Lung (tissue), 12 donors: Measurements from ENCODE around the gene OR6M1. TPM values are rescaled to one million over a fixed set of nuclear protein-coding genes. Genes with fewer than 3 reads are reported as not detected.

Experiments
- ATAC-seq: fragments of 200-7000 bp; cut with Tn5 transposase; one replicate; pipeline ENCODE4 v1.9.1; 2020; ENCODE audit warnings: moderate number of reproducible peaks; ENCODE audit not compliant: insufficient read depth, low FRiP score
- DNase-seq, 3 donors: peaks; one replicate each; pipeline ENCODE4 v3.0.0-alpha.2; 2013 to 2017
- H3K27ac ChIP-seq, 2 donors: one replicate each; pipeline ENCODE4 v1.5.1; 2013; ENCODE audit warnings: mild to moderate bottlenecking in 2 of 2, moderate library complexity in 2 of 2, control low read depth in 1 of 2, inconsistent platforms in 1 of 2, low read depth in 1 of 2, low read length in 1 of 2
- H3K27me3 ChIP-seq, 3 donors: one replicate each; pipeline ENCODE4 v1.5.1; 2013; ENCODE audit warnings: low read length in 2 of 3; ENCODE audit not compliant: control insufficient read depth in 3 of 3, insufficient read depth in 3 of 3
- H3K36me3 ChIP-seq, 4 donors: one replicate each; pipeline ENCODE4 v1.5.1; 2013; ENCODE audit warnings: low read length in 4 of 4, mild to moderate bottlenecking in 1 of 4, moderate library complexity in 1 of 4; ENCODE audit not compliant: control insufficient read depth in 4 of 4, insufficient read depth in 4 of 4
- H3K4me1 ChIP-seq, 5 donors: one replicate each; pipeline ENCODE4 v1.5.1; 2013; ENCODE audit warnings: low read length in 5 of 5, mild to moderate bottlenecking in 2 of 5, moderate library complexity in 1 of 5; ENCODE audit not compliant: control insufficient read depth in 5 of 5, insufficient read depth in 5 of 5
- H3K4me3 ChIP-seq: one replicate; pipeline ENCODE4 v1.5.1; 2013; ENCODE audit warnings: mild to moderate bottlenecking, control low read depth, moderate library complexity
- H3K9ac ChIP-seq, 2 donors: one replicate each; pipeline ENCODE4 v1.5.1; 2013; ENCODE audit warnings: low read length in 2 of 2, control low read depth in 1 of 2; ENCODE audit not compliant: insufficient read depth in 1 of 2
- H3K9me3 ChIP-seq, 4 donors: one replicate each; pipeline ENCODE4 v1.5.1; 2013; ENCODE audit warnings: low read length in 3 of 4, mild to moderate bottlenecking in 1 of 4, moderate library complexity in 1 of 4; ENCODE audit not compliant: control insufficient read depth in 4 of 4, insufficient read depth in 3 of 4
- CTCF ChIP-seq: IDR thresholded peaks from 2 replicates; pipeline ENCODE4 v1.5.1; 2012; ENCODE audit warnings: mild to moderate bottlenecking; ENCODE audit errors: control extremely low read depth, extremely low read depth
- WGBS, 2 donors: extraction: QIAGEN DNeasy Blood & Tissue Kit; methylation state at CpG; one replicate each; pipeline ENCODE4 v1.1.7; 2013; 5-methylcytosine and 5-hydroxymethylcytosine counted together
- polyA plus RNA-seq, 2 donors: library from polyadenylated mRNA; stranded (reverse); fragments of 200-250 nt; gene quantifications; one replicate each; pipeline ENCODE4 v1.2.1, GENCODE V29; 2013
- total RNA-seq, 2 donors: library from RNA; depleted of rRNA in 1 of 2; stranded (reverse); fragments of >200 nt in 1 of 2; gene quantifications; one replicate each; pipeline ENCODE4 v1.2.1, GENCODE V29; 2014 to 2021
- donor health status: control.
- donor health status: control.
- donor health status: Bipolar disorder and iron deficiency.
- donor health status: healthy.
- donor health status: DM: yes; HTN: yes; CAD: no.

OR6M1 gene
- total and polyA plus RNA-seq, 4 donors, result not detected

DNA sequence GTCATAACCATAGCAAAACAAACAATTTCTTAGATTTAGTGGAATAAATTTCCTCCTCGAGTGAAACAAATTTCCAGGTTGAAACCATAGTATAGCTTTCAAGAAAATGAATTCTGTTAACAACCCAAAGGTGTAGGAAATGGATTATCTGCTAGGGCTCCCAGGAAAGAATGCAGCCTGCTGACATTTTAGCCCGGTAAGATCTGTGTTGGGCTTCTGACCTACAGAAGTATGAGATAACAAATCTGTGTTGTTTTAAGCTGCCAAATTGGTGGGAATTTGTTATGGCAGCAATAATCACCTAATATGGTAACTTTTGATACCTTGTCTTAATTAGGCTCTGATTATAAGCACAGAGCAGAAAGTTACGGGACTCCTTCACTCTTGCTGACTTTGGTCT lies 32.0 kb upstream of the OR6M1 start:
- Histone ChIP-seq H3K36me3 (no peaks in the 10 kb centered on the region), H3K27ac (no peak overlapping the region), H3K27me3 (no peaks in the 10 kb centered on the region), H3K9ac (no peak overlapping the region), H3K9me3 (no peaks in the 10 kb centered on the region), H3K4me1 (no peaks in the 10 kb centered on the region), H3K4me3 (no peak overlapping the region)
- 48 to 62% methylated on average over 3 of the region's 3 CpGs for WGBS, 2 donors
- no peak for TF ChIP-seq CTCF
- ATAC-seq, result no peak
- DNase-seq, result no peak

DNA sequence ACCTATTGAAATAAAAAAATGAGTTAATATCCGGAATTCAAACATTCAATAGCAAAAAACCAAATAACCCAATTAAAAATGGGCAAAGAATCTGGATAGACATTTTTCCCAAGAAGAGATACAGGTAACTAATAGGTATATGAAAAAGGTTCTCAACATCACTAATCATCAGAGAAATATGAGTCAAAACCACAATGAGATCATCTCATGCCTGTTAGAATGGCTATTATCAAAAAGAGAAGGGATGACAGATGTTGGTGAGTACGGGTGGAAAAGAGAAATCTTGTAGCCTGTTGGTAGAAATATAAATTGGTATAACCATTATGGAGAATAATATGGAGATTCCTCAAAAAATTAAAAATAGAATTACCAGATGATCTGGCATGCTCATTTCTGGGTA lies 26.9 kb upstream of the OR6M1 start:
- Histone ChIP-seq H3K4me3 (no peak overlapping the region), H3K36me3 (no peaks in the 10 kb centered on the region), H3K9ac (no peak overlapping the region), H3K4me1 (no peaks in the 10 kb centered on the region), H3K9me3 (no peaks in the 10 kb centered on the region), H3K27ac (no peak overlapping the region), H3K27me3 (no peaks in the 10 kb centered on the region)
- TF ChIP-seq CTCF, result no peak
- ATAC-seq, result no peak
- no peak for DNase-seq
- 83 to 92% methylated on average over 2 of the region's 2 CpGs for WGBS, 2 donors

DNA sequence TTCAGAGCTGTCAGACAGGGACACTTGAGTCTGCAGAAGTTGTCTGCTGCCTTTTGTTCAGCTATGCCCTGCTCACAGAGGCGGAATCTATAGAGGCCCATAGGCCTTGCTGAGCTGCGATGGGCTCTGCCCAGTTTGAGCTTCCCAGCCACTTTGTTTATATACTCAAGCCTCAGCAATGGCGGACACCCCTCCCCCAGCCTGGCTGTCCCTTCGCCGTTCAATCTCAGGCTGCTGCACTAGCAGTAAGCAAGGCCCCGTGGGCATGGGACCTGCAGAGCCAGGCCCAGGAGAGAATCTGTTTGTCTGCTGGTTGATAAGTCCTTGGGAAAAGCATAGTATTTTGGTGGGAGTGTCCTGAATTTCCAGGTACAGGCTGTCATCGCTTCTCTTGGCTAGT lies 23.6 kb upstream of the OR6M1 start:
- Histone ChIP-seq H3K9me3 (no peaks in the 10 kb centered on the region), H3K27me3 (no peaks in the 10 kb centered on the region), H3K27ac (no peak overlapping the region), H3K4me3 (no peak overlapping the region), H3K36me3 (no peaks in the 10 kb centered on the region), H3K9ac (no peak overlapping the region), H3K4me1 (no peaks in the 10 kb centered on the region)
- no peak for TF ChIP-seq CTCF
- ATAC-seq (no peak), DNase-seq (no peak)
- WGBS, 2 donors, result 88 to 89% methylated on average over 7 of the region's 7 CpGs

GRCh38 chr11:123822599-123822998 lies 16.4 kb upstream of the OR6M1 start:
- Histone ChIP-seq H3K9me3 (no peaks in the 10 kb centered on the region), H3K27ac (no peak overlapping the region), H3K27me3 (no peaks in the 10 kb centered on the region), H3K4me3 (no peak overlapping the region), H3K4me1 (no peaks in the 10 kb centered on the region), H3K36me3 (no peaks in the 10 kb centered on the region), H3K9ac (no peak overlapping the region)
- DNase-seq (peak in 1 of 3 donors; percentile 6), ATAC-seq (no peak)
- TF ChIP-seq CTCF, result no peak
- WGBS, 2 donors, result 28 to 59% methylated on average over 3 of the region's 3 CpGs
